Mammary epithelial cell (primary cell): ENCODE results near the gene MOB3B.

Experiments used
- CTCF ChIP-seq, 2 donors: IDR thresholded peaks in 1 of 2; conservative IDR thresholded peaks in 1 of 2; 2 replicates each; pipeline ENCODE4 v1.5.1; 2011 to 2012; ENCODE audit warnings: inconsistent platforms in 2 of 2, low read length in 2 of 2, mild to moderate bottlenecking in 2 of 2, control low read depth in 1 of 2, low read depth in 1 of 2; ENCODE audit not compliant: insufficient read depth in 1 of 2; ENCODE audit errors: extremely low read depth in 1 of 2
- EZH2 ChIP-seq: IDR thresholded peaks from 2 replicates; pipeline ENCODE4 v1.6.1; 2012; ENCODE audit warnings: low read length, inconsistent platforms, borderline replicate concordance

DNA sequence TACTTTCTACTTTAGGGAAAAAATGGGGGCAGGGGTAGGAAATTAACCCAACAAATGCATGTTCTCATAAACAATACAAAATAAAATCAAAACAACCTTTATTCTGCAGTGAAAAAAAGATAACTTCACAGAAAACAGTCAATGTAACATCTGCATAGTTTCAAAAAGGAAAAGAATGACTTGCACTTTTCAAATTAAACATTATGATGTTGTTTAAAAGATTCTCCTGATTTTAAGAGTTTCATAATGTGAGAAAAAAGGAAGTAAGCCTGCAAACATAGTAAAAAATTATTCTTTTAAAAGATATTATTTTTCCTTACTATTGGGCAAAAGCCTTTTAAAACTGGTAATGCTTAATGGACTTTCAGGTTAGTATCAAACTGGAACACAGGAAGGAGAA lies 36.1 kb upstream of the MOB3B start:
- TF ChIP-seq CTCF (conservative IDR thresholded peaks at IDR 0.05 in 1 of 2, IDR thresholded peaks at IDR 0.05 in 1 of 2; ENCODE audit: extremely low read depth in 1 of 2, insufficient read depth in 1 of 2, low read depth in 1 of 2, low read length in 2 of 2) (no peak), EZH2 (no peak)
